H1 (cell line): ENCODE results near the gene DYNLT1. TPM values are rescaled to one million over a fixed set of nuclear protein-coding genes. Genes with fewer than 3 reads are reported as not detected.

Source experiments
- CTCF ChIA-PET: fragments of 300-600 bp; sonication (Branson Sonifier 250); formaldehyde crosslinking; loops from one replicate; lab custom pipeline; 2021; ENCODE audit not compliant: partially characterized antibody; lab: Charles Lee
- POLR2A ChIA-PET: fragments of 300-600 bp; sonication (Branson Sonifier 250); formaldehyde crosslinking; loops from one replicate; lab custom pipeline; 2021; ENCODE audit warnings: inconsistent platforms; ENCODE audit not compliant: partially characterized antibody; lab: Charles Lee
- DNase-seq, 2 experiments: peaks; one replicate each; pipeline versions ENCODE4 v3.0.0 to v3.0.0-alpha.2; 2010 to 2022; ENCODE audit warnings: low spot score in 2 of 2, low read depth in 1 of 2, mixed read lengths in 1 of 2
- FAIRE-seq: peaks from 2 replicates; lab custom pipeline; 2011; peaks lifted over from hg19 to GRCh38; lab: Jason Lieb, UNC
- H2AFZ ChIP-seq: 2 replicates; pipeline ENCODE4 v1.8.1; 2012; ENCODE audit warnings: low read length, inconsistent platforms
- H2AK5ac ChIP-seq: 2 replicates; pipeline ENCODE4 v1.6.1; 2013; ENCODE audit warnings: low read depth, low read length
- H2BK120ac ChIP-seq: replicated peaks from 2 replicates; pipeline ENCODE3; 2013; ENCODE audit warnings: low read depth, low read length, inconsistent platforms
- H2BK12ac ChIP-seq: 2 replicates; pipeline ENCODE4 v1.6.1; 2013; ENCODE audit warnings: low read depth, low read length
- H2BK15ac ChIP-seq: 2 replicates; pipeline ENCODE4 v1.6.1; 2013; ENCODE audit warnings: low read length
- H2BK20ac ChIP-seq: 2 replicates; pipeline ENCODE4 v1.6.1; 2013; ENCODE audit warnings: low read length
- H2BK5ac ChIP-seq: 2 replicates; pipeline ENCODE4 v1.6.1; 2013; ENCODE audit warnings: low read depth, low read length
- H3K14ac ChIP-seq: 2 replicates; pipeline ENCODE4 v1.6.1; 2013; ENCODE audit warnings: inconsistent platforms; ENCODE audit not compliant: insufficient read length
- H3K18ac ChIP-seq: 2 replicates; pipeline ENCODE4 v1.6.1; 2013; ENCODE audit warnings: low read length; ENCODE audit errors: extremely low read depth
- H3K23ac ChIP-seq: 2 replicates; pipeline ENCODE4 v1.6.1; 2013; ENCODE audit warnings: inconsistent platforms; ENCODE audit not compliant: insufficient read length
- H3K23me2 ChIP-seq: 2 replicates; pipeline ENCODE4 v1.6.1; 2013; ENCODE audit warnings: low read depth, low read length
- H3K27ac ChIP-seq: 2 replicates; pipeline ENCODE4 v1.6.1; 2011; ENCODE audit warnings: low read depth, low read length, inconsistent platforms
- H3K27me3 ChIP-seq, 4 experiments: replicated peaks in 1 of 4; 1 replicate in 1 of 4; 2 replicates in 3 of 4; pipeline versions ENCODE4 v1.6.1 to v1.8.1; 2011 to 2013; ENCODE audit warnings: low read length in 3 of 4, mild to moderate bottlenecking in 3 of 4, inconsistent platforms in 2 of 4, mixed read lengths in 2 of 4, moderate library complexity in 1 of 4; ENCODE audit not compliant: control insufficient read depth in 3 of 4, insufficient read depth in 3 of 4; ENCODE audit errors: extremely low read depth in 1 of 4
- H3K36me3 ChIP-seq, 4 experiments: 2 replicates each; pipeline versions ENCODE4 v1.6.1 to v1.8.1; 2011 to 2013; ENCODE audit warnings: mild to moderate bottlenecking in 4 of 4, low read length in 3 of 4, moderate library complexity in 2 of 4, control low read depth in 1 of 4, inconsistent platforms in 1 of 4; ENCODE audit not compliant: insufficient read depth in 4 of 4, control insufficient read depth in 2 of 4
- H3K4ac ChIP-seq: replicated peaks from 2 replicates; pipeline ENCODE3; 2013; ENCODE audit warnings: low read length, low read depth, mixed read lengths, inconsistent platforms; ENCODE audit not compliant: insufficient read length
- H3K4me1 ChIP-seq, 4 experiments: replicated peaks in 1 of 4; 1 replicate in 1 of 4; 2 replicates in 3 of 4; pipeline versions ENCODE4 v1.6.1 to v1.8.1; 2011 to 2013; ENCODE audit warnings: low read length in 3 of 4, inconsistent platforms in 2 of 4, mixed read lengths in 1 of 4; ENCODE audit not compliant: insufficient read depth in 4 of 4, control insufficient read depth in 3 of 4
- H3K4me2 ChIP-seq, 2 experiments: 2 replicates each; pipeline versions ENCODE4 v1.6.1 to v1.8.1; 2011 to 2013; ENCODE audit warnings: low read depth in 2 of 2, low read length in 2 of 2, control low read depth in 1 of 2, inconsistent platforms in 1 of 2, mild to moderate bottlenecking in 1 of 2; ENCODE audit not compliant: insufficient read depth in 1 of 2
- H3K4me3 ChIP-seq, 4 experiments: fragments of 200-600, 300-600 bp in 1 of 4; sonication (generic), shearing (Covaris generic), sonication (Bioruptor Twin) in 1 of 4; 2 replicates each; pipeline versions ENCODE4 v1.5.1 to v1.8.1; 2011 to 2016; ENCODE audit warnings: low read length in 4 of 4, low read depth in 3 of 4, control low read depth in 2 of 4, inconsistent platforms in 2 of 4, mild to moderate bottlenecking in 2 of 4, mixed read lengths in 1 of 4, moderate library complexity in 1 of 4; ENCODE audit not compliant: insufficient read depth in 2 of 4; ENCODE audit errors: extremely low read depth in 1 of 4
- H3K56ac ChIP-seq: replicated peaks from 2 replicates; pipeline ENCODE3; 2013; ENCODE audit warnings: low read depth, mild to moderate bottlenecking, mixed read lengths, low read length, inconsistent platforms; ENCODE audit not compliant: insufficient read length
- H3K79me1 ChIP-seq: 2 replicates; pipeline ENCODE4 v1.6.1; 2013; ENCODE audit warnings: low read depth, low read length, control low read depth
- H3K79me2 ChIP-seq, 2 experiments: 2 replicates each; pipeline versions ENCODE4 v1.6.1 to v1.8.1; 2012 to 2013; ENCODE audit warnings: low read length in 2 of 2, mild to moderate bottlenecking in 2 of 2, inconsistent platforms in 1 of 2; ENCODE audit not compliant: insufficient read depth in 2 of 2, control insufficient read depth in 1 of 2
- H3K9ac ChIP-seq, 4 experiments: replicated peaks in 1 of 4; 1 replicate in 1 of 4; 2 replicates in 3 of 4; pipeline versions ENCODE4 v1.6.1 to v1.8.1; 2011 to 2013; ENCODE audit warnings: low read depth in 3 of 4, low read length in 3 of 4, control low read depth in 2 of 4, mild to moderate bottlenecking in 2 of 4, moderate library complexity in 2 of 4, inconsistent platforms in 1 of 4; ENCODE audit errors: extremely low read depth in 1 of 4
- H3K9me3 ChIP-seq, 2 experiments: 2 replicates each; pipeline versions ENCODE4 v1.6.1 to v1.8.1; 2012 to 2013; ENCODE audit warnings: mild to moderate bottlenecking in 2 of 2, moderate library complexity in 2 of 2, control low read depth in 1 of 2, inconsistent platforms in 1 of 2, low read depth in 1 of 2, low read length in 1 of 2, mixed read lengths in 1 of 2; ENCODE audit not compliant: insufficient read depth in 2 of 2
- H4K20me1 ChIP-seq, 2 experiments: replicated peaks in 1 of 2; 2 replicates each; pipeline versions ENCODE3 to v1.8.1; 2011 to 2013; ENCODE audit warnings: inconsistent platforms in 2 of 2, low read length in 2 of 2, mild to moderate bottlenecking in 1 of 2; ENCODE audit not compliant: insufficient read depth in 2 of 2, control insufficient read depth in 1 of 2
- H4K5ac ChIP-seq: 2 replicates; pipeline ENCODE4 v1.6.1; 2013; ENCODE audit warnings: low read length, low read depth, mixed read lengths, inconsistent platforms; ENCODE audit not compliant: insufficient read length
- H4K8ac ChIP-seq: 2 replicates; pipeline ENCODE4 v1.8.0; 2013; ENCODE audit warnings: mild to moderate bottlenecking, moderate library complexity, low read length, inconsistent platforms; ENCODE audit not compliant: insufficient read depth; ENCODE audit errors: extremely low read depth
- H4K91ac ChIP-seq: replicated peaks from 2 replicates; pipeline ENCODE3; 2013; ENCODE audit warnings: low read length, mixed read lengths, inconsistent platforms; ENCODE audit not compliant: insufficient read length
- BACH1 ChIP-seq: IDR thresholded peaks from 2 replicates; pipeline ENCODE4 v1.6.1; 2012; ENCODE audit warnings: low read length, improper control_type of control experiment
- CREB1 ChIP-seq: IDR thresholded peaks from 2 replicates; pipeline ENCODE4 v1.6.1; 2012; ENCODE audit warnings: inconsistent platforms
- CTBP2 ChIP-seq: IDR thresholded peaks from 2 replicates; pipeline ENCODE4 v1.7.0; 2011; ENCODE audit warnings: borderline replicate concordance, mild to moderate bottlenecking, moderate library complexity, mixed read lengths, low read length; ENCODE audit not compliant: insufficient read depth, insufficient read length
- JUN ChIP-seq: IDR thresholded peaks from 2 replicates; pipeline ENCODE4 v1.6.1; 2011; ENCODE audit warnings: low read depth, mild to moderate bottlenecking, improper control_type of control experiment, low read length
- MAFK ChIP-seq: IDR thresholded peaks from 2 replicates; pipeline ENCODE4 v1.6.1; 2012; ENCODE audit warnings: low read depth, mild to moderate bottlenecking, improper control_type of control experiment, low read length
- NANOG ChIP-seq: IDR thresholded peaks from 2 replicates; pipeline ENCODE4 v1.6.1; 2011; ENCODE audit warnings: low read length, low read depth, mild to moderate bottlenecking, inconsistent platforms; ENCODE audit not compliant: insufficient read depth, poor library complexity, severe bottlenecking
- POLR2AphosphoS5 ChIP-seq: IDR thresholded peaks from 2 replicates; pipeline ENCODE4 v1.6.1; 2011; ENCODE audit warnings: low read depth, low read length
- RAD21 ChIP-seq, 2 experiments: IDR thresholded peaks in 1 of 2; conservative IDR thresholded peaks in 1 of 2; 2 replicates each; pipeline ENCODE4 v1.6.1; 2011; ENCODE audit warnings: low read depth in 2 of 2, low read length in 2 of 2, improper control_type of control experiment in 1 of 2, inconsistent platforms in 1 of 2, mild to moderate bottlenecking in 1 of 2, moderate library complexity in 1 of 2
- SAP30 ChIP-seq: fragments of 300-600 bp; sonication (generic); IDR thresholded peaks from 2 replicates; pipeline ENCODE4 v1.7.1; 2012; ENCODE audit warnings: low read length, moderate library complexity, mild to moderate bottlenecking, inconsistent platforms; ENCODE audit not compliant: insufficient read depth, insufficient replicate concordance
- SIN3A ChIP-seq, 2 experiments: IDR thresholded peaks in 1 of 2; conservative IDR thresholded peaks in 1 of 2; 2 replicates each; pipeline ENCODE4 v1.6.1; 2011 to 2012; ENCODE audit warnings: low read length in 2 of 2, improper control_type of control experiment in 1 of 2, low read depth in 1 of 2, mild to moderate bottlenecking in 1 of 2
- SP1 ChIP-seq: IDR thresholded peaks from 2 replicates; pipeline ENCODE4 v1.6.1; 2011; ENCODE audit warnings: low read depth, low read length
- SP4 ChIP-seq: IDR thresholded peaks from 2 replicates; pipeline ENCODE4 v1.6.1; 2012; ENCODE audit warnings: low read length, inconsistent platforms
- WGBS, 2 experiments: shearing (Covaris generic) in 1 of 2; methylation state at CpG; one replicate each; pipeline versions ENCODE4 v1.1.6 to v1.1.7; 2013 to 2015; ENCODE audit warnings: low lambda C conversion rate in 2 of 2, mixed read lengths in 2 of 2, inconsistent platforms in 1 of 2, low coverage in 1 of 2, missing lambda C conversion rate in 1 of 2; ENCODE audit not compliant: insufficient replicate concordance in 2 of 2, insufficient coverage in 1 of 2, insufficient read length in 1 of 2; ENCODE audit errors: extremely low coverage in 1 of 2, missing lambda C conversion rate in 1 of 2; 5-methylcytosine and 5-hydroxymethylcytosine counted together
- polyA plus RNA-seq, 7 experiments: library from polyadenylated mRNA; depleted of rRNA in 3 of 7; stranded (reverse) in 5 of 7; unstranded in 2 of 7; fragments of >200 nt in 5 of 7; fragments of 200-250 nt in 2 of 7; gene quantifications; 1 replicate in 5 of 7; 2 replicates in 1 of 7; 4 replicates in 1 of 7; pipeline versions ENCODE4 v1.2.1 to v1.2.3, GENCODE V29; 2011 to 2013; ENCODE audit warnings: missing spikeins in 2 of 7, mixed read lengths in 2 of 7
- total RNA-seq: library from RNA; stranded (reverse); fragmentation: NEBNext Ultra II Directional; extraction: Animal tissue kit (Norgen Biotek cat#: 25700); gene quantifications from 2 replicates; pipeline ENCODE4 v1.2.1, GENCODE V29; 2021

DYNLT1 gene
- total and polyA plus RNA-seq, 2 of the 8 experiments (the other 6 are each of a cell fraction or from before 2014, with no cell fraction given) = 119 to 245 TPM

- Histone ChIP-seq H3K18ac (no peak overlapping the region), H3K27me3 (no peaks in the 10 kb centered on the region), H3K9me3 (no peaks in the 10 kb centered on the region), H2BK12ac (no peak overlapping the region), H2BK120ac (no peak overlapping the region), H3K9ac (no peak overlapping the region), H3K4ac (no peak overlapping the region), H4K20me1 (no peaks in the 10 kb centered on the region), H3K14ac (no peak overlapping the region), H3K23me2 (no peaks in the 10 kb centered on the region), H2BK15ac (no peak overlapping the region), H3K27ac (no peak overlapping the region), H4K5ac (no peak overlapping the region), H4K91ac (no peak overlapping the region), H3K23ac (no peak overlapping the region), H4K8ac (no peak overlapping the region), H2BK5ac (no peak overlapping the region), H2AFZ (no peak overlapping the region), H3K4me2 (no peak overlapping the region), H3K79me1 (no peaks in the 10 kb centered on the region), H2BK20ac (no peak overlapping the region), H3K79me2 (no peaks in the 10 kb centered on the region), H3K4me1 (no peaks in the 10 kb centered on the region), H3K4me3 (no peak overlapping the region), H2AK5ac (no peak overlapping the region), H3K56ac (no peak overlapping the region), H3K36me3 (no peaks in the 10 kb centered on the region)
- FAIRE-seq (no peak), DNase-seq (no peak)
- 92% methylated on average over 14 of the region's 14 CpGs; no CpG with 5 or more reads in 1 of the 2 experiments for WGBS, 2 experiments
- ChIA-PET POLR2A (interaction anchor here (1.4 kb wide), 1 partner anchor 325 kb away, joined by 5 read pairs; the partner anchor contains the start of gene RSPH3), CTCF (interaction anchor here (0.8 to 6.4 kb wide), 6 partner anchors 9 to 44 kb away, joined by 3 to 39 read pairs (median 4); no protein-coding TSS in a partner anchor)
- TF ChIP-seq RAD21 (IDR thresholded peaks at IDR 0.05 in 1 of 2, conservative IDR thresholded peaks at IDR 0.05 in 1 of 2; ENCODE audit: low read depth in 2 of 2, low read length in 2 of 2) = no peak
- TF ChIP-seq CREB1 = no peak
- TF ChIP-seq SP1 = no peak
- no peak for TF ChIP-seq CTBP2
- no peak for TF ChIP-seq SAP30
- TF ChIP-seq BACH1 = no peak
- no peak for TF ChIP-seq MAFK
- no peak for TF ChIP-seq POLR2AphosphoS5
- TF ChIP-seq SIN3A (conservative IDR thresholded peaks at IDR 0.05 in 1 of 2, IDR thresholded peaks at IDR 0.05 in 1 of 2; ENCODE audit: low read depth in 1 of 2, low read length in 2 of 2) = no peak
- no peak for TF ChIP-seq JUN
- TF ChIP-seq SP4 = no peak
- no peak for TF ChIP-seq NANOG
Observed at GRCh38 chr6:158674342-158675131, 30.0 kb upstream of the DYNLT1 start.
